ENCODE results near the gene ANKRD10. TPM values are rescaled to one million over a fixed set of nuclear protein-coding genes. Genes with fewer than 3 reads are reported as not detected.

The ANKRD10 gene
- total RNA-seq, 1 donor from 2014 or later = 212 TPM

GRCh38 chr13:110942248-110942981, 27.5 kb upstream of the ANKRD10 start:
- TF ChIP-seq CTCF (IDR thresholded peaks at IDR 0.05) = no peak
- TF ChIP-seq EZH2phosphoT487 (IDR thresholded peaks at IDR 0.05) = no peak
- TF ChIP-seq EZH2 (IDR thresholded peaks at IDR 0.05) = no peak
- H3K36me3 Mint-ChIP-seq = no peaks in the 10 kb centered on the region
- Histone ChIP-seq H3K36me3 (no peaks in the 10 kb centered on the region), H3F3A (ENCODE audit: low read depth) (no peaks in the 10 kb centered on the region), H3K9ac (no peak overlapping the region), H3K27ac (no peak overlapping the region), H3K4me3 (no peak overlapping the region), H3K27me3 (no peaks in the 10 kb centered on the region), H2AFZ (replicated peaks) (no peak overlapping the region), H3K4me2 (no peak overlapping the region), H3K79me2 (ENCODE audit: low read depth) (no peaks in the 10 kb centered on the region), H3K4me1 (no peaks in the 10 kb centered on the region), H4K20me1 (ENCODE audit: low read depth) (no peaks in the 10 kb centered on the region), H3K9me3 (ENCODE audit: low read depth) (no peaks in the 10 kb centered on the region)
- H3K4me1 Mint-ChIP-seq = no peaks in the 10 kb centered on the region
- no peak overlapping the region for H3K27ac Mint-ChIP-seq
- no peak overlapping the region for H3K4me3 Mint-ChIP-seq
- peaks cover 3% of the 10 kb centered on the region for H3K27me3 Mint-ChIP-seq (ENCODE audit: insufficient read depth, low read depth)
- H3K9me3 Mint-ChIP-seq = peaks cover under 1% of the 10 kb centered on the region
- DNase-seq (ENCODE audit: low spot score) = no peak

GRCh38 chr13:110938662-110939421, 24.0 kb upstream of the ANKRD10 start:
- DNase-seq (ENCODE audit: low spot score) = no peak
- H3K9me3 ChIP-seq (ENCODE audit: low read depth) = no peaks in the 10 kb centered on the region
- no peaks in the 10 kb centered on the region for H3K79me2 ChIP-seq (ENCODE audit: low read depth)
- no peak overlapping the region for H3K4me3 Mint-ChIP-seq
- no peaks in the 10 kb centered on the region for H3K36me3 ChIP-seq
- no peak overlapping the region for H3K27ac ChIP-seq
- no peaks in the 10 kb centered on the region for H3K4me1 Mint-ChIP-seq
- no peak overlapping the region for H3K9ac ChIP-seq
- peaks cover 14% of the 10 kb centered on the region for H3K9me3 Mint-ChIP-seq
- no peaks in the 10 kb centered on the region for H3K36me3 Mint-ChIP-seq
- H3K4me2 ChIP-seq = no peak overlapping the region
- H3F3A ChIP-seq (ENCODE audit: low read depth) = peaks cover 9% of the 10 kb centered on the region
- H3K27me3 ChIP-seq = no peaks in the 10 kb centered on the region
- no peak overlapping the region for H2AFZ ChIP-seq (replicated peaks)
- H3K4me3 ChIP-seq = no peak overlapping the region
- TF ChIP-seq CTCF (IDR thresholded peaks at IDR 0.05) (no peak), EZH2 (IDR thresholded peaks at IDR 0.05) (no peak), EZH2phosphoT487 (IDR thresholded peaks at IDR 0.05) (no peak)
- no peak overlapping the region for H3K27ac Mint-ChIP-seq
- H3K27me3 Mint-ChIP-seq (ENCODE audit: insufficient read depth, low read depth) = peaks cover 7% of the 10 kb centered on the region
- H3K4me1 ChIP-seq = peaks cover 5% of the 10 kb centered on the region
- no peaks in the 10 kb centered on the region for H4K20me1 ChIP-seq (ENCODE audit: low read depth)

- H2AFZ ChIP-seq (replicated peaks) = no peak overlapping the region
- H3K9ac ChIP-seq = no peak overlapping the region
- H3K4me3 ChIP-seq = no peak overlapping the region
- no peak overlapping the region for H3K4me2 ChIP-seq
- no peaks in the 10 kb centered on the region for H3K36me3 ChIP-seq
- H3K27ac ChIP-seq = no peak overlapping the region
- H3F3A ChIP-seq (ENCODE audit: low read depth) = peaks cover 9% of the 10 kb centered on the region
- no peaks in the 10 kb centered on the region for H4K20me1 ChIP-seq (ENCODE audit: low read depth)
- DNase-seq (ENCODE audit: low spot score) = no peak
- Mint-ChIP-seq H3K9me3 (peaks cover 22% of the 10 kb centered on the region), H3K4me3 (no peak overlapping the region), H3K27ac (no peak overlapping the region), H3K27me3 (ENCODE audit: insufficient read depth, low read depth) (peaks cover 6% of the 10 kb centered on the region), H3K36me3 (no peaks in the 10 kb centered on the region), H3K4me1 (no peaks in the 10 kb centered on the region)
- peaks cover 5% of the 10 kb centered on the region for H3K4me1 ChIP-seq
- TF ChIP-seq CTCF (IDR thresholded peaks at IDR 0.05) (no peak), EZH2 (IDR thresholded peaks at IDR 0.05) (no peak), EZH2phosphoT487 (IDR thresholded peaks at IDR 0.05) (no peak)
- H3K27me3 ChIP-seq = no peaks in the 10 kb centered on the region
- H3K79me2 ChIP-seq (ENCODE audit: low read depth) = no peaks in the 10 kb centered on the region
- H3K9me3 ChIP-seq (ENCODE audit: low read depth) = peaks cover 5% of the 10 kb centered on the region
These were observed 22.8 kb upstream of the ANKRD10 start for GRCh38 chr13:110937511-110938285.
